Activated CD4-positive, alpha-beta T cell treated with anti-CD3 and anti-CD28 coated beads, Interleukin-2, amount 50 U/mL, for 16 hours (primary cell): ENCODE results near the gene RNASE8.

Experiments
- DNase-seq: peaks from one replicate; pipeline ENCODE4 v3.0.0-alpha.2; 2020

The RNASE8 gene

DNA sequence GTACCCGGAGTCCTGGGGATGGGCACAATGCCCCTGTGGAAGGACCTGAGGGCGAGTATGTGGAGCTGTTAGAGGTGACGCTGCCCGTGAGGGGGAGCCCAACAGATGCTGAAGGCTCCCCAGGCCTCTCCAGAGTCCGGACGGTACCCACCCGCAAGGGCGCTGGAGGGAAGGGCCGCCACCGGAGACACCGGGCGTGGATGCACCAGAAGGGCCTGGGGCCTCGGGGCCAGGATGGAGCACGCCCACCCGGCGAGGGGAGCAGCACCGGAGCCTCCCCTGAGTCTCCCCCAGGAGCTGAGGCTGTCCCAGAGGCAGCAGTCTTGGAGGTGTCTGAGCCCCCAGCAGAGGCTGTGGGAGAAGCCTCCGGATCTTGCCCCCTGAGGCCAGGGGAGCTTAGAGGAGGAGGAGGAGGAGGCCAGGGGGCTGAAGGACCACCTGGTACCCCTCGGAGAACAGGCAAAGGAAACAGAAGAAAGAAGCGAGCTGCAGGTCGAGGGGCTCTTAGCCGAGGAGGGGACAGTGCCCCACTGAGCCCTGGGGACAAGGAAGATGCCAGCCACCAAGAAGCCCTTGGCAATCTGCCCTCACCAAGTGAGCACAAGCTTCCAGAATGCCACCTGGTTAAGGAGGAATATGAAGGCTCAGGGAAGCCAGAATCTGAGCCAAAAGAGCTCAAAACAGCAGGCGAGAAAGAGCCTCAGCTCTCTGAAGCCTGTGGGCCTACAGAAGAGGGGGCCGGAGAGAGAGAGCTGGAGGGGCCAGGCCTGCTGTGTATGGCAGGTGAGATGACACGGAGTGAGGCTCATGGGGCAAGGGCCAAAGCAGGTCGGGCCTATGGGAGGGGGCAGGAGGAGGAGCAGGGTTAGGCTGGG, 17.0 kb downstream of the RNASE8 start:
- DNase-seq: no peak

DNA sequence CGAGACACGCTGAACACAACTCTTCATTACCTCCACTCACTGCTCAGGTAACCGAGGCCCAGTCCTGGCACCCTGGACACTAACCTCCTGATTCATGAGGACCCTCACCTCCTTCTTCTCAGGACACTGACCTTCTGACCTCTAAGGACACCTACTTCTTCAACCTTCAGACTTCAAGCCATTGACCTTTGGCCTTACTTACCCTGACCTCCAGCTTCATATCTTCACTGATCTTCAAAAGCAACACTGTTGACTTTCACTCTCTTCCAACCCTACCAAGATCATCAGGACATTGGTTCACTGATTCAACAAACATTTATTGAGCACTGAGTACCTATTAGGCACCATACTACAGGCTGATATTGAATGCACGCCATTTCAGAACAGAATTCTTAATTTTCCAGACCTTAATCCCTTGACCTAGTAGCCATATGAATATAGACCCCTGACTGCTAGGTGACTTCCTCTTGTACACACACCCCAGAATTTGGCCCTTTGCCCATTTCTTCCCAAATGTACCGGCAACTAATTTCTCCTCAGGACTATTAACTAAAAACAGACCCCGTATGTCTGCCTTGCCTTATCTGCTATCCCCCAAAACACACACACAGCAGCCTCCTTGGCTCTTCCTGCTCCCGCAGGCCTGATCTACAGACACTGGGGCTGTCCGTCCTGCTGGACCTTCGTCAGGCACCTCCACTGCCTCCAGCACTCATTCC, 18.3 kb downstream of the RNASE8 start:
- no peak for DNase-seq

DNA sequence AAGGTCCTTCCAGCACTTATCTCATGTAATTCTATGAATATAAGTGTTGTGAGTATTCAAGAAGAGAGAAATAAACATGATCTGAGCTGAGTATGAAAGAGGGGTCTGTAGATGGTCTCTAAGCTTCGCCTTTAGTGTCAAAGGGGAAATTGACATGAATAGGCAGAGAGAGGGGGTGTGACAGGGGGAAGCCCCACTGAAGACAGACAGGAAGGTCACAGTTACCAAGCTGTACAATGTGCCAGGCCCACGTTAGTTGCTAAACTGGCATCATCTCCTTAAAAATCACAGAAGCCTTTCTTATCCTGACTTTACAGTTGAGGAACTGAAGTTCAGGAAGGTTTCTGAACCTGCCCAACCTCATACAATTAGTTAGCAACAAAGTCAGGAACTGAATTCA, 20.1 kb downstream of the RNASE8 start:
- no peak for DNase-seq

- DNase-seq: no peak
Observed at GRCh38 chr14:21078287-21078686, 20.7 kb downstream of the RNASE8 start.

- DNase-seq: no peak
Observed at GRCh38 chr14:21078726-21079125, 21.1 kb downstream of the RNASE8 start.

GRCh38 chr14:21081521-21082142, 24.0 kb downstream of the RNASE8 start:
- no peak for DNase-seq

- no peak for DNase-seq
Observed at GRCh38 chr14:21083565-21084325, 26.1 kb downstream of the RNASE8 start.

GRCh38 chr14:21084396-21084795, 26.8 kb downstream of the RNASE8 start:
- DNase-seq: no peak

DNA sequence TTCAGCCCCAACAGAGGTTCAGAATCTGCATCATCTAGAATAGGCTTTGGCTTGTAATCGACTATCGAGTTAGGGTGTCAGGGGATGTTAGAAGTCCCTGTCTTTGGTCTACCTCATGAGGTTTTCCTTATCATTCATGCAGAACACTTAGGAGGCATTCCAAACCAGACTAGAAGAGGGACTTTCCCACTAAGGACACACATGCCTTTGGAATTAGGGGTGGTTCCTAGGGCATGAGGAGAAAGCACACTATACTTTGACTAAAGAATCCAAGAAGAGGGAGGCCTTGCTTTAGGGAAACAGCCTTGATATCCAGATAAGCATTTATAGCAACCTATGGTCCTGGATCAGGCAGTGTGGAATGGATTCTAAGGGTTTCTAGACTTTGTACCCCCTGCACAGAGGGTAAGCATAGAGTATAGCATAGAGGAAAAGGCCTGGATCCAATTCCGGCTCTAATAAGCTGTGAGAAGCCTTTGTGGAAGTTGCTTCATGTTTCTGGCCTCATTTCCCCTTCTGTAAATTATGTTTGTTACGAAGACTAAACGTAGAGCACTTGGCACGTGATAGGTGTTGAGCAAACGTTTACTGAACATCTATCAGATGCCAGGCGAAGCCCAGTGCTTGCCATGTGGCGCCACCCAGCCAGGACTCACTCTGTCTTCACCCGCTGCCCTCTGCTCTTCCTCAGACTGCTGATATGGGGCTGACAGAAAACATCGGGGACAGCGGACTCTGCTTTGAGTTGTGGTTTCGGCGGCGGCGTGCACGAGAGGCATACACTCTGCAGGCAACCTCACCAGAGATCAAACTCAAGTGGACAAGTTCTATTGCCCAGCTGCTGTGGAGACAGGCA, 27.6 kb downstream of the RNASE8 start:
- DNase-seq: no peak

DNA sequence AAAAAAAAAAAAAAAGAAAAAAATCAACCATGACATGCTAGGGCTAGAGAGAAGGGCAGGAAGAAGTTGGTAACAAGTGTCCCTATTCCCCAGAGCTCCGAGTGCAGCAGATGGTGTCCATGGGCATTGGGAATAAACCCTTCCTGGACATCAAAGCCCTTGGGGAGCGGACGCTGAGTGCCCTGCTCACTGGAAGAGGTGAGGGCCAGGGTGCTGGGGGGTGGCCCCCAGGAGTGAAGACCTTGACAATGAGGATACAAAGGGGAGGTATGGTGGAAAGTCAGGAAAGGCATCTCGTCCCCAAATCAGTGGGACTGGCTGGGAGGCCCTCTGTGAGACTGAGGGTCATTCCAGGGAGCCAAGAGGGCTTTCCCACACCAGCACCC, 29.3 kb downstream of the RNASE8 start:
- no peak for DNase-seq

- DNase-seq: peak; percentile 79
Observed at GRCh38 chr14:21087294-21088091, 29.9 kb downstream of the RNASE8 start.

GRCh38 chr14:21088687-21089086, 31.1 kb downstream of the RNASE8 start:
- DNase-seq: no peak

GRCh38 chr14:21089271-21089670, 31.6 kb downstream of the RNASE8 start:
- DNase-seq: no peak

DNA sequence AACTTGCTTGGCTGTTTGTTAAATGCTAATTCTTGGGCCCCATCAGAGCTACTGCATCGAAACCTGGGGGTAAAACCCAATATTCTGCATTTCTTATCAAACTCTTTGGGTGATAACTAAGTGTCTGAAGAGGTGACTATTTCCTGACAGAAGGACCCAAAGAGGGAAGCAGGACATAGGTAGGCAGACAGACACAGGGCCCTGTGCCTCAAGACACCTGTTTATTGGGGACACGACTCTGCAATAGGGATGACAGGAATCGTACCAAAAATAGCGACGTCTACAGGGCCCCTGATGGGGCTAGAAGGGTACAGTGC, 32.2 kb downstream of the RNASE8 start:
- no peak for DNase-seq

DNA sequence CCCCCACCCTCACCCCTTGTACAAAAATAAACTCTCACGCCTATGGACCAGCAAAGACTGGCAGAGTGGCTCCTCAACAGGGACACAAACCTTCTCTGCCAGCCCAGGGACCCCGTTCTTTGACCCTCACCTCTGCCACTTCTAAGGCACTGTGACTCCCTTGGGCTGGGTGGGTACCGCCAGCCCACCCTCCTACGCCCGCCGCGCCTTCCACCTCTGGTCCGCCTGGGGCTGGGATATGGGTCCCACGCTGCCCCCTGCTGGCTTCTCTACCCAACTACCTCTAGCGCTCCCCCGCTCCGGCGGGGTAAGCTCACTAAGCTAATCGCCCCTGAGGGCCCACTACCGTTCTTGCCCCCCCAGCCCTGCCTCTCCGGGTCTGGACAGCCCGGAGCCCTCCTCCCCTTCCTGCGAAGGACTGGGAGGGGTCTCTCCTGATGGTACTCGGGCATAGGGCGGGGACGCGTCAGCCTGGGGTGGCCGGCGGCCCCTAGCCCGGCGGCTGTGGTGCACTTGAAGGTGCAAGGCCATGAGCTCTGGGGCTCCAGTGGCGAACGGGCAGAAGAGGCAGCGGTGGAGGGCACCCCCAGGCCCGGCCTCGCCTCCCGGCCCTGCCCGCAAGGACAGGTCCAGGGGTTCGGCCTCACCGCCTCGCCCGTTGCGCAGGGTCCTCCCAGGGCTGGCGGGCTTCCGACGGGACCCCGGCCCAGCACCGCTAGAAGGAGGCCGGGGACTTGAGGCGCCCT, 32.7 kb downstream of the RNASE8 start:
- DNase-seq: peak; percentile 20

DNA sequence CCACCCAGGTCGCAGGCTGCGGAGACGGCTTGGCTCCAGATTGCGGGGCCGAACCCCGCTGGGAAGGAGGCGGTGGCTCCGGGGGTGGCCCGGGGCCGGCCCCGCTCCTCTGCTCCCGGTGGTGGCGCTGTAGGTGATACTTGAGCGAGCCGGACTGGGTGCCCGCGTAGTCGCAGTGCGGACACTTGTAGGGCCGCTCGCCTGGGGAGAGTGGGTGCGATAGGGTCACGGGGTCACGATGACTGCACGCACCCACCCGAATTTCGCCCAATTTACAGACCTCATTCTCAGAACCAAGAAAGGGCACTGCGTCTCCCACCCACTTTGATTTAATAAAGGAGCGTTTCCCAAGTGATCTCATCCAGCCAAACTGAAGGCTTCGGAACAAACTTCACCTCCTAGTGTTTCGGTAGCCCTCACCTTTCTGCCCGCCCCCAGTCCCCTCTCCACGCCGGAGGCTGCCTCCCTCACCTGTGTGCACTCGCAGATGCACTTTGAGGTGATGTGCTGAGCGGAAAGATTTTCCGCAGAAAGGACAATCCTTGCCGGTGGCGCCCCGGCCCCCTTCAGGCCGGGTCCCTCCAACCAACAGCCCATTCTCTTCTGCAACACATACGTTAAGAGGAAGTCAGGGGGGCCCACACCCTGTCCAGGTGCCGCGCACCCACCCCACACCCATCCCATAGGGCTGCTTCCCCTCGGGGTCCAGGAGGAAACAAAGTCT, 33.5 kb downstream of the RNASE8 start:
- no peak for DNase-seq

DNA sequence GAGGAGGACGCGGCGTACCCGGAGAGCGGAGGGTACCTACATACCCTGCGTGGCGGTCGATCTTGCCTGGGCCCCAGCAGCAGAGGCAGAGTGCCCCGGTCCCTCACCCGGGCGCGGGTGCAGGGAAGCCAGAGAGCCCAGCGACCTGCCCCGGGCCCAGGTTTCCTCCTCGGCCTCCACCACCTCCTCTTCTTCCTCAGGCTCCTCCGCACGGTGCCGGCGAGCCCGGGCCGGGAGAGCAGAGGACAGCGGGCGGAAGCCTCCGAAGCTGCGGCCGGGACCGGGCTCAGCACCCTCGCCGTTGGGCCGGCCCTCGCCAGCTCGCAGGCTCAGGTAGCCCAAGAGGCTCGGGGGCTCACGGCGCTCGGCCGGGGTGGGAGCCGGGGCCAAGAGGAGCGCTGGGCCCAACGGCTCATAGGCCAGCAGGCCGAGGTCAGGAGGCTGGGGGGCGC, 34.2 kb downstream of the RNASE8 start:
- no peak for DNase-seq

DNA sequence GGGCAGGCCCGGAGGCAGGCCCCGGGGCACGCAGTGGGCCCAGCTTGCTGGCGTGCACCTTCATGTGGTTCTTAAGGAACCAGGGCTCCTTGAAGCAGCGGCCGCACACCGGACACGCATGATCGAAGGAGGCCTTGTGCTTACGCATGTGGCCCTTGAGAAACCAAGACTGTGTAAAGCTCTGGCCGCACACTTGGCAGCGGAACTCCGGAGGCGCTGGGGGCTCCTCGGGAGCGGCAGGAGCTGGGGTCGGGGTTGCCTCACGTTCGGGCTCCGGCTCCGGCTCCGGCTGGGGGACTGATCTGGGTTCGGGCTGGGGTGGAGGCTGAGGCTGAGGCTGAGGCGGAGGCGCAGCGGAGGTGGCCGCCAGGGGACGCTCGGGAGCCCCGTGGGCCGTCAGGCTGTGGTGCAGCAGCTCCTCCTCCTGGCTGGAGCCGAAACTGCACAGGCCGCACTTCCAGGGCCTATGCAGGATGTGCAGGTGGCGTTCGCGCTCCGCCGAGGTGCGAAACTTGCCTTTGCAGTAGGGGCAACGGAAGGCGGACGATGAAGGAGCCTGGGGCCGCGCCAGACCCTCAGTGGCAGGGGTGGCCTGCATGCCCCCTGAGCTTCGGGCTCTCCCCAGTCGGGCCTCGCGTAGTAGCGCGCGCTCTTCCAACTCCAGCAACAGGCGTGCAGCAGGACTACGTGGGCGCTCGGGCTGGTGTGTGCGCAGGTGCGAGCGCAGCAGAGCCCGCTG, 34.8 kb downstream of the RNASE8 start:
- DNase-seq: peak; percentile 89

GRCh38 chr14:21093018-21093417, 35.4 kb downstream of the RNASE8 start:
- DNase-seq: no peak
